ENCODE measurements around the gene COX10.
"Not testable (repeated sequence)": the region's sequence is repeated elsewhere in the genome, so short reads cannot be mapped to it uniquely, and the experiment has no call there.

COX10 gene

DNA sequence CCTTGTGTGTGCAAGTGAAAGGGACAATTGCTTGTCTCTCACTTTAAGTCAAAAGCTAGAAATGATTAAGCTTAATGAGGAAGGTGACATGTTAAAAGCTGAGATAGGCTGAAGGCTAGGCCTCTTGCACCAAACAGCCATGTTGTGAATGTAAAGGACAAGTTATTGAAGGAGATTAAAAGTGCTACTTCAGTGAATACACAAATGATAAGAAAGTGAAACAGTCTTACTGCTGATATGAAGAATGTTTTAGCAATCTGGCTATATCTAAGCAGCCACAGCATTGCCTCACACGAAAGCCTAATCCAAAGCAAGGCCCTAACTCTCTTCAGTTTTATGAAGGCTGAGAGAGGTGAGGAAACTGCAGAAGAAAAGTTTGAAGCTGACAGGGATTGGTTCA lies 96.3 kb downstream of the COX10 start:
- H3K27ac ChIP-seq (ENCODE audit: low read depth, low read length), result no peak overlapping the region
- H3K27me3 ChIP-seq (ENCODE audit: insufficient read depth, low read length, poor library complexity), result no peaks in the 10 kb centered on the region
- no CpG with 5 or more reads among the region's 1 CpG for WGBS (ENCODE audit: extremely low coverage, insufficient coverage, low lambda C conversion rate)
- H2BK120ac ChIP-seq (ENCODE audit: low read depth, low read length), result no peak overlapping the region
- no peak overlapping the region for H3K56ac ChIP-seq (ENCODE audit: low read length)
- no peaks in the 10 kb centered on the region for H3K36me3 ChIP-seq (ENCODE audit: control insufficient read depth, insufficient read depth, low read length)
- no peaks in the 10 kb centered on the region for H3K79me1 ChIP-seq (ENCODE audit: low read length)
- H3K4ac ChIP-seq (ENCODE audit: low read depth, low read length), result no peak overlapping the region
- H3K4me3 ChIP-seq (ENCODE audit: low read length), result no peak overlapping the region
- no peaks in the 10 kb centered on the region for H3K79me2 ChIP-seq (ENCODE audit: control insufficient read depth, insufficient read depth, low read length)
- H2BK15ac ChIP-seq (replicated peaks; ENCODE audit: low read depth), result no peak overlapping the region
- no peak overlapping the region for H3K18ac ChIP-seq (ENCODE audit: low read length)
- H3K9ac ChIP-seq (ENCODE audit: low read length), result no peak overlapping the region
- H3K4me2 ChIP-seq (ENCODE audit: low read length), result no peak overlapping the region
- H3K23ac ChIP-seq (ENCODE audit: low read length), result no peak overlapping the region
- DNase-seq, result no peak
- no peak overlapping the region for H4K8ac ChIP-seq (ENCODE audit: low read depth, low read length)
- no peak overlapping the region for H2AK5ac ChIP-seq (ENCODE audit: low read length)
- H2BK5ac ChIP-seq (ENCODE audit: low read length), result no peak overlapping the region
- no peaks in the 10 kb centered on the region for H3K4me1 ChIP-seq (ENCODE audit: control insufficient read depth, low read depth, low read length)
- H4K5ac ChIP-seq (ENCODE audit: low read length), result no peak overlapping the region

DNA sequence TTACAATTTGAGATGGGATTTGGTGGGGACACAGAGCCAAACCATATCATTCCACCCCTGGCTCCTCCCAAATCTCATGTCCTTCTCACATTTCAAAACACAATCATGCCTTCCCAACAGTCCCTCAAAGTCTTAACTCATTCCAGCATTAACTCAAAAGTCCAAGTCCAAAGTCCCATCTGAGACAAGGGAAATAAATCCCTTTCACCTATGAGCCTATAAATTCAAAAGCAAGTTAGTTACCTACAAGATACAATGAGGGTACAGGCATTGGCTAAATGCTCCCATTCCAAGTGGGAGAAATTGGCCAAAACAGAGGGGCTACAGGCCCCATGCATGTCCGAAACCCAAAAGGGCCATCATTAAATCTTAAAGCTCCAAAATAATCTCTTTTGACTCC lies 98.5 kb downstream of the COX10 start:
- not testable (repeated sequence) for H3K36me3 ChIP-seq (ENCODE audit: control insufficient read depth, insufficient read depth, low read length); H3K23ac ChIP-seq (ENCODE audit: low read length); H3K56ac ChIP-seq (ENCODE audit: low read length); H3K4me3 ChIP-seq (ENCODE audit: low read length); H3K27me3 ChIP-seq (ENCODE audit: insufficient read depth, low read length, poor library complexity); H4K8ac ChIP-seq (ENCODE audit: low read depth, low read length); H3K4ac ChIP-seq (ENCODE audit: low read depth, low read length); H3K79me1 ChIP-seq (ENCODE audit: low read length); H3K4me1 ChIP-seq (ENCODE audit: control insufficient read depth, low read depth, low read length); H3K27ac ChIP-seq (ENCODE audit: low read depth, low read length); H2BK15ac ChIP-seq (replicated peaks; ENCODE audit: low read depth); H3K79me2 ChIP-seq (ENCODE audit: control insufficient read depth, insufficient read depth, low read length); H2BK120ac ChIP-seq (ENCODE audit: low read depth, low read length); H2BK5ac ChIP-seq (ENCODE audit: low read length); H3K4me2 ChIP-seq (ENCODE audit: low read length); DNase-seq; H3K9ac ChIP-seq (ENCODE audit: low read length); H2AK5ac ChIP-seq (ENCODE audit: low read length); H3K18ac ChIP-seq (ENCODE audit: low read length); H4K5ac ChIP-seq (ENCODE audit: low read length)
- no CpG with 5 or more reads among the region's 1 CpG for WGBS (ENCODE audit: extremely low coverage, insufficient coverage, low lambda C conversion rate)

DNA sequence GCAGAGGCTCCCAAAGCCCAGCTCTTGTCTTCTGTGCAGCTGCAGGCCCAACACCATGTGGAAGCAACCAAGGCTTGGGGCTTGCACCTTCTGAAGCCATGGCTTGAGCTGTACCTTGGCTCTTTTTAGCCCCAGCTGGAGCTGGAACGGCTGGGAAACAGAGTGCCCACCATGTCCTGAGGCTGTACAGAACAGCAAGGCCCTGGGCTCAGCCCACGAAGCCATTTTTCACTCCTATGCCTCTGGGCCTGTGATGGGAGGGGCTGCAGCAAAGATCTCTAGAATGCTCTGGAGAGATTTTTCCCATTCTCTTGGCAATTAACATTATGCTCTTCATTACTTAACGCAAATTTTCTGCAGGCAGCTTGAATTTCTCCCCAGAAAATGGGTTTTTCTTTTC lies 99.3 kb downstream of the COX10 start:
- no peak for DNase-seq

DNA sequence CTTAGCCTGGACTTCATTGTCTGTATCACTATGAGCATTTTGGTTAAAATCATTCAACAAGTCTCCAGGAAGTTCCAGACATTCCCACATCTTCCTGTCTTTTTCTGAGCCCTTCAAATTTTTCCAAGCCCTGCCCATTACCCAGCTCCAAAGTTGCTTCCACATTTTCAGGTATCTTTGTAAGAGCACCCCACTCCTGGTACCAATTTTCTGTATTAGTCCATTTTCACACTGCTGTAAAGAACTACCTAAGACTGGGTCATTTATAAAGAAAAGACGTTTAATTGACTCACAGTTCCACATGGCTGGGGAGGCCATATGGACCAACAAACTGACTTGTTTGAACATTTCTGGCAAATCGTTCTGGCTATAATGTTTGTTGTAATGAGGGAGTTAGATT lies 100.0 kb downstream of the COX10 start:
- Histone ChIP-seq H4K8ac (ENCODE audit: low read depth, low read length) (no peak overlapping the region), H3K4me3 (ENCODE audit: low read length) (no peak overlapping the region), H3K79me2 (ENCODE audit: control insufficient read depth, insufficient read depth, low read length) (no peaks in the 10 kb centered on the region), H3K27me3 (ENCODE audit: insufficient read depth, low read length, poor library complexity) (no peaks in the 10 kb centered on the region), H2BK120ac (ENCODE audit: low read depth, low read length) (no peak overlapping the region), H3K4ac (ENCODE audit: low read depth, low read length) (no peak overlapping the region), H2BK5ac (ENCODE audit: low read length) (no peak overlapping the region), H3K27ac (ENCODE audit: low read depth, low read length) (no peak overlapping the region), H3K36me3 (ENCODE audit: control insufficient read depth, insufficient read depth, low read length) (no peaks in the 10 kb centered on the region), H3K18ac (ENCODE audit: low read length) (no peak overlapping the region), H3K4me2 (ENCODE audit: low read length) (no peak overlapping the region), H3K9ac (ENCODE audit: low read length) (no peak overlapping the region), H2AK5ac (ENCODE audit: low read length) (no peak overlapping the region), H2BK15ac (replicated peaks; ENCODE audit: low read depth) (no peak overlapping the region), H3K56ac (ENCODE audit: low read length) (no peak overlapping the region), H3K4me1 (ENCODE audit: control insufficient read depth, low read depth, low read length) (no peaks in the 10 kb centered on the region), H3K79me1 (ENCODE audit: low read length) (no peaks in the 10 kb centered on the region), H3K23ac (ENCODE audit: low read length) (no peak overlapping the region), H4K5ac (ENCODE audit: low read length) (no peak overlapping the region)
- no peak for DNase-seq
- WGBS (ENCODE audit: extremely low coverage, insufficient coverage, low lambda C conversion rate), result no CpG with 5 or more reads among the region's 2 CpGs

More for the DNA sequence above, 99.3 kb downstream of the COX10 start:
- Histone ChIP-seq H2AK5ac (ENCODE audit: low read length) (no peak overlapping the region), H3K4ac (ENCODE audit: low read depth, low read length) (no peak overlapping the region), H3K4me1 (ENCODE audit: control insufficient read depth, low read depth, low read length) (no peaks in the 10 kb centered on the region), H4K8ac (ENCODE audit: low read depth, low read length) (no peak overlapping the region), H4K5ac (ENCODE audit: low read length) (no peak overlapping the region), H2BK120ac (ENCODE audit: low read depth, low read length) (no peak overlapping the region), H3K23ac (ENCODE audit: low read length) (no peak overlapping the region), H3K9ac (ENCODE audit: low read length) (no peak overlapping the region), H3K79me2 (ENCODE audit: control insufficient read depth, insufficient read depth, low read length) (no peaks in the 10 kb centered on the region), H3K36me3 (ENCODE audit: control insufficient read depth, insufficient read depth, low read length) (no peaks in the 10 kb centered on the region), H3K18ac (ENCODE audit: low read length) (no peak overlapping the region), H3K4me2 (ENCODE audit: low read length) (no peak overlapping the region), H3K56ac (ENCODE audit: low read length) (no peak overlapping the region), H3K79me1 (ENCODE audit: low read length) (no peaks in the 10 kb centered on the region), H2BK15ac (replicated peaks; ENCODE audit: low read depth) (no peak overlapping the region), H3K27ac (ENCODE audit: low read depth, low read length) (no peak overlapping the region), H3K4me3 (ENCODE audit: low read length) (no peak overlapping the region), H3K27me3 (ENCODE audit: insufficient read depth, low read length, poor library complexity) (no peaks in the 10 kb centered on the region), H2BK5ac (ENCODE audit: low read length) (no peak overlapping the region)
- no CpG with 5 or more reads among the region's 3 CpGs for WGBS (ENCODE audit: extremely low coverage, insufficient coverage, low lambda C conversion rate)

DNA sequence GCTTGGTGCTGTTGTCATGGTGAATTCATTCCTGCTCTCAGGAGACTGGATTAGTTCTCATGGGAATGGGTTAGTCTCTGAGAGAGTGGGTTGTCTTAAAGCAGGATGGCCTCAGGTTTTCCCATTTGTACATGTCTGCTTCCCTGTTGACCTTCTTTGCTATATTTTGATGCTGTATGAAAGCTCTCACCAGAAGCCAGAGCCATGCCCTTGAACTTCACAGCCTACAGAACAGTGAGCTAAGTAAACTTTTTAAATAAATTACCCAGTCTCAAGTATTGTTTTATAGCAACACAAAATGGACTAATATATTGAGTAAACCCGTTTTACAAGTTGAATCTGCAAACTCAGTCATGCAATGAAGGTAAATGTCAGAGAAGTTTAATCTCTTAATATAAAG lies 100.6 kb downstream of the COX10 start:
- Histone ChIP-seq H3K18ac (ENCODE audit: low read length) (no peak overlapping the region), H3K27ac (ENCODE audit: low read depth, low read length) (no peak overlapping the region), H3K9ac (ENCODE audit: low read length) (no peak overlapping the region), H3K4me2 (ENCODE audit: low read length) (no peak overlapping the region), H3K4me1 (ENCODE audit: control insufficient read depth, low read depth, low read length) (no peaks in the 10 kb centered on the region), H2AK5ac (ENCODE audit: low read length) (no peak overlapping the region), H3K4ac (ENCODE audit: low read depth, low read length) (no peak overlapping the region), H3K56ac (ENCODE audit: low read length) (no peak overlapping the region), H4K5ac (ENCODE audit: low read length) (no peak overlapping the region), H3K27me3 (ENCODE audit: insufficient read depth, low read length, poor library complexity) (no peaks in the 10 kb centered on the region), H3K79me1 (ENCODE audit: low read length) (no peaks in the 10 kb centered on the region), H4K8ac (ENCODE audit: low read depth, low read length) (no peak overlapping the region), H3K4me3 (ENCODE audit: low read length) (peak overlapping the region; percentile 17), H3K23ac (ENCODE audit: low read length) (no peak overlapping the region), H2BK5ac (ENCODE audit: low read length) (no peak overlapping the region), H2BK15ac (replicated peaks; ENCODE audit: low read depth) (no peak overlapping the region), H3K36me3 (ENCODE audit: control insufficient read depth, insufficient read depth, low read length) (no peaks in the 10 kb centered on the region), H2BK120ac (ENCODE audit: low read depth, low read length) (no peak overlapping the region), H3K79me2 (ENCODE audit: control insufficient read depth, insufficient read depth, low read length) (no peaks in the 10 kb centered on the region)
- no CpG with 5 or more reads among the region's 1 CpG for WGBS (ENCODE audit: extremely low coverage, insufficient coverage, low lambda C conversion rate)
- DNase-seq, result no peak

DNA sequence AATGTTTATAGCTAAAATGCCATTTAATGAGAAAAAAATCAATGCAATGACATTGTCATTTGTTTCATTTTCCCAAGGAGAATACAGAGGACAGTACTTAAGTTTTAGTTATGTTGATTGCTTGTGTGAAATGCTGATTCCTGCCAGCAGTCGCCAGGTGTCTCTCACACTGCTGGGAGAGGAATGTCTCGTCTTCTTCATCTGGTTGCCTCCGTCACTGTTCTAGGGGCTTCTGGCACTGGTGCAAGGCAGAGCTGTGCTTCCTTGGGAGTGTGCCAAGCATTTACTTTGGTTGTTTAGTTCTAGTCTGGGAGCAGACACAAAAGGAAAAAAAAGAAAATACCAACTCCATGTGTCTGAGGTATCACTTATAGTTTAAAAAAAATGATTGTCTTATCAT lies 107.7 kb downstream of the COX10 start:
- H3K23ac ChIP-seq (ENCODE audit: low read length); H3K4ac ChIP-seq (ENCODE audit: low read depth, low read length); H3K9ac ChIP-seq (ENCODE audit: low read length); H4K8ac ChIP-seq (ENCODE audit: low read depth, low read length); H3K4me3 ChIP-seq (ENCODE audit: low read length); H2BK120ac ChIP-seq (ENCODE audit: low read depth, low read length); H2AK5ac ChIP-seq (ENCODE audit: low read length); H3K27ac ChIP-seq (ENCODE audit: low read depth, low read length); H3K79me2 ChIP-seq (ENCODE audit: control insufficient read depth, insufficient read depth, low read length); H3K56ac ChIP-seq (ENCODE audit: low read length); H2BK5ac ChIP-seq (ENCODE audit: low read length); H2BK15ac ChIP-seq (replicated peaks; ENCODE audit: low read depth); H3K79me1 ChIP-seq (ENCODE audit: low read length); H3K27me3 ChIP-seq (ENCODE audit: insufficient read depth, low read length, poor library complexity); H3K4me1 ChIP-seq (ENCODE audit: control insufficient read depth, low read depth, low read length); H3K18ac ChIP-seq (ENCODE audit: low read length); H4K5ac ChIP-seq (ENCODE audit: low read length); H3K4me2 ChIP-seq (ENCODE audit: low read length); H3K36me3 ChIP-seq (ENCODE audit: control insufficient read depth, insufficient read depth, low read length): not testable (repeated sequence)
- peak; percentile 82 for DNase-seq
- no CpG with 5 or more reads among the region's 3 CpGs for WGBS (ENCODE audit: extremely low coverage, insufficient coverage, low lambda C conversion rate)
